Measurements from ENCODE around the gene ZNF611. TPM values are rescaled to one million over a fixed set of nuclear protein-coding genes. Genes with fewer than 3 reads are reported as not detected.
"Not testable (repeated sequence)": the region's sequence is repeated elsewhere in the genome, so short reads cannot be mapped to it uniquely, and the experiment has no call there.

The ZNF611 gene
- polyA plus RNA-seq, 1 of the 3 experiments (the other 2 are of a cell fraction), result 2.6 TPM

GRCh38 chr19:52724701-52725514 is 9.9 kb downstream of the ZNF611 start (continued):
- TF ChIP-seq, protein P1, sequence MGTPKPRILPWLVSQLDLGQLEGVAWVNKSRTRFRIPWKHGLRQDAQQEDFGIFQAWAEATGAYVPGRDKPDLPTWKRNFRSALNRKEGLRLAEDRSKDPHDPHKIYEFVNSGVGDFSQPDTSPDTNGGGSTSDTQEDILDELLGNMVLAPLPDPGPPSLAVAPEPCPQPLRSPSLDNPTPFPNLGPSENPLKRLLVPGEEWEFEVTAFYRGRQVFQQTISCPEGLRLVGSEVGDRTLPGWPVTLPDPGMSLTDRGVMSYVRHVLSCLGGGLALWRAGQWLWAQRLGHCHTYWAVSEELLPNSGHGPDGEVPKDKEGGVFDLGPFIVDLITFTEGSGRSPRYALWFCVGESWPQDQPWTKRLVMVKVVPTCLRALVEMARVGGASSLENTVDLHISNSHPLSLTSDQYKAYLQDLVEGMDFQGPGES (IDR thresholded peaks at IDR 0.05; ENCODE audit: low read depth, low read length), result no peak

- H3K27me3 ChIP-seq (ENCODE audit: insufficient read depth); CTCF ChIA-PET; POLR2A ChIA-PET; DNase-seq; H3K27ac ChIP-seq (ENCODE audit: low read depth in 2 of 2, low read length in 1 of 2); H3K4me1 ChIP-seq (ENCODE audit: control insufficient read depth in 1 of 2, insufficient read depth in 2 of 2, low read depth in 1 of 2, low read length in 1 of 2); H3K4me2 ChIP-seq; H3K79me2 ChIP-seq (ENCODE audit: insufficient read depth); H3K9me3 ChIP-seq; H3K9ac ChIP-seq; H3F3A ChIP-seq (replicated peaks; ENCODE audit: insufficient read depth); H3K4me3 ChIP-seq (ENCODE audit: low read depth in 2 of 2, low read length in 1 of 2); H3K9me2 ChIP-seq; H4K20me1 ChIP-seq (ENCODE audit: insufficient read depth); H2AFZ ChIP-seq (ENCODE audit: low read depth): not testable (repeated sequence)
- peaks cover 0 to 19% of the 10 kb centered on the region in 2 experiments for H3K36me3 ChIP-seq (replicated peaks in 1 of 2; ENCODE audit: control insufficient read depth in 1 of 2, insufficient read depth in 2 of 2, low read length in 1 of 2)
- WGBS (ENCODE audit: low lambda C conversion rate), result 91% methylated on average over 8 of the region's 9 CpGs
Observed at GRCh38 chr19:52723907-52724598, 10.8 kb downstream of the ZNF611 start.

- no peak overlapping the region; the same call in 1 of the 2 replicates for H3K4me2 ChIP-seq
- no peaks in the 10 kb centered on the region for H3K4me1 ChIP-seq (ENCODE audit: control insufficient read depth in 1 of 2, insufficient read depth in 2 of 2, low read depth in 1 of 2, low read length in 1 of 2)
- H3K36me3 ChIP-seq (replicated peaks in 1 of 2; ENCODE audit: control insufficient read depth in 1 of 2, insufficient read depth in 2 of 2, low read length in 1 of 2), result peaks cover 0 to 12% of the 10 kb centered on the region in 2 experiments
- CTCF ChIA-PET, result interaction anchor here (0.7 kb wide), 1 partner anchor 22 kb away, joined by 3 read pairs; no protein-coding TSS in a partner anchor
- no peaks in the 10 kb centered on the region for H3K9me3 ChIP-seq
- no peak overlapping the region for H3K9ac ChIP-seq
- no peaks in the 10 kb centered on the region for H4K20me1 ChIP-seq (ENCODE audit: insufficient read depth)
- no peaks in the 10 kb centered on the region for H3K9me2 ChIP-seq
- no peak overlapping the region for H3K4me3 ChIP-seq (ENCODE audit: low read depth in 2 of 2, low read length in 1 of 2)
- H3K79me2 ChIP-seq (ENCODE audit: insufficient read depth), result no peaks in the 10 kb centered on the region
- no peak for DNase-seq
- POLR2A ChIA-PET, result no interaction called here
- H2AFZ ChIP-seq (ENCODE audit: low read depth), result no peak overlapping the region
- TF ChIP-seq MEF2A (IDR thresholded peaks at IDR 0.05; ENCODE audit: borderline replicate concordance, low read depth) (no peak), EP300 (IDR thresholded peaks at IDR 0.05; ENCODE audit: borderline replicate concordance in 1 of 2, low read depth in 1 of 2, low read length in 1 of 2) (no peak), TCF12 (IDR thresholded peaks at IDR 0.05) (0 out of 2 replicates have a peak, but pooled peaks have one; percentile 22), PBX3 (IDR thresholded peaks at IDR 0.05) (peak; percentile 47), RXRA (IDR thresholded peaks at IDR 0.05; ENCODE audit: borderline replicate concordance, low read depth) (no peak), JUND (IDR thresholded peaks at IDR 0.05) (peak; percentile 48; the same call in 1 of the 2 replicates), RAD21 (IDR thresholded peaks at IDR 0.05; ENCODE audit: low read length) (no peak), MAX (IDR thresholded peaks at IDR 0.05; ENCODE audit: low read depth) (no peak), FOXM1 (IDR thresholded peaks at IDR 0.05; ENCODE audit: low read depth) (no peak), SMC3 (IDR thresholded peaks at IDR 0.05; ENCODE audit: low read depth, low read length) (no peak), SIN3A (IDR thresholded peaks at IDR 0.05; ENCODE audit: borderline replicate concordance, low read depth, low read length) (no peak), FOSL2 (IDR thresholded peaks at IDR 0.05; ENCODE audit: borderline replicate concordance, low read depth) (peak; percentile 53; the same call in 1 of the 2 replicates)
- WGBS (ENCODE audit: low lambda C conversion rate), result 79% methylated on average over 7 of the region's 7 CpGs
- H3K27ac ChIP-seq (ENCODE audit: low read depth in 2 of 2, low read length in 1 of 2), result no peak overlapping the region; a peak in 1 of 4 replicates
- H3F3A ChIP-seq (replicated peaks; ENCODE audit: insufficient read depth), result no peaks in the 10 kb centered on the region
- H3K27me3 ChIP-seq (ENCODE audit: insufficient read depth), result no peaks in the 10 kb centered on the region
Observed at GRCh38 chr19:52722062-52723003, 12.5 kb downstream of the ZNF611 start.

DNA sequence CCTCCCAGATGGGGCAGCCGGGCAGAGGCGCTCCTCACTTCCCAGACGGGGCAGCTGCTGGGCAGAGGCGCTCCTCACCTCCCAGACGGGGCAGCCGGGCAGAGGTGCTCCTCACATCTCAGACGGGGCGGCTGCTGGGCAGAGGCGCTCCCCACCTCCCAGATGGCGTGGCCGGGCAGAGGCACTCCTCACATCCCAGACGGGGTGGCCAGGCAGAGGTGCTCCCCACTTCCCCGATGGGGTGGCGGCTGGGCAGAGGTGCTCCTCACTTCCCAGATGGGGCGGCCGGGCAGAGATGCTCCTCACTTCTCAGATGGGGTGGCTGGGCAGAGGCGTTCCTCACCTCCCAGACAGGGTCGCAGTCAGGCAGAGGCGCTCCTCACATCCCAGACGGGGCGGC is 14.3 kb downstream of the ZNF611 start:
- H3K36me3 ChIP-seq (replicated peaks in 1 of 2; ENCODE audit: control insufficient read depth in 1 of 2, insufficient read depth in 2 of 2, low read length in 1 of 2), result peaks cover 0 to 12% of the 10 kb centered on the region in 2 experiments
- DNase-seq; H3K9ac ChIP-seq; CTCF ChIA-PET; H3K79me2 ChIP-seq (ENCODE audit: insufficient read depth); POLR2A ChIA-PET; H3K27me3 ChIP-seq (ENCODE audit: insufficient read depth); H3F3A ChIP-seq (replicated peaks; ENCODE audit: insufficient read depth); H3K4me1 ChIP-seq (ENCODE audit: control insufficient read depth in 1 of 2, insufficient read depth in 2 of 2, low read depth in 1 of 2, low read length in 1 of 2); H2AFZ ChIP-seq (ENCODE audit: low read depth); H3K9me3 ChIP-seq; H3K4me2 ChIP-seq; H3K27ac ChIP-seq (ENCODE audit: low read depth in 2 of 2, low read length in 1 of 2); H3K4me3 ChIP-seq (ENCODE audit: low read depth in 2 of 2, low read length in 1 of 2); H4K20me1 ChIP-seq (ENCODE audit: insufficient read depth); H3K9me2 ChIP-seq: not testable (repeated sequence)
- WGBS (ENCODE audit: low lambda C conversion rate), result 100% methylated on average over 7 of the region's 21 CpGs

Measured in SK-N-SH (cell line).